Pulmonary artery endothelial cell (primary cell): ENCODE data around the gene ZCCHC7. TPM values are rescaled to one million over a fixed set of nuclear protein-coding genes. Genes with fewer than 3 reads are reported as not detected.

Source experiments
- DNase-seq: peaks from one replicate; pipeline ENCODE4 v3.0.0-alpha.2; 2011; ENCODE audit warnings: low read depth, low spot score
- total RNA-seq: library from RNA; depleted of rRNA; stranded (reverse); fragments of >200 nt; gene quantifications from 2 replicates; pipeline ENCODE4 v1.2.3, GENCODE V29; 2014

Gene ZCCHC7
- total RNA-seq, 1 donor from 2014 or later: 13.8 TPM

- DNase-seq: no peak
Observed at GRCh38 chr9:37405350-37405749, 285.0 kb downstream of the ZCCHC7 start.

- DNase-seq: no peak
Observed at GRCh38 chr9:37405764-37406380, 285.5 kb downstream of the ZCCHC7 start.

GRCh38 chr9:37406603-37407401 lies 286.4 kb downstream of the ZCCHC7 start:
- DNase-seq: no peak

- DNase-seq: no peak
Observed at GRCh38 chr9:37407468-37407867, 287.1 kb downstream of the ZCCHC7 start.

Other genes with a start within 250 kb of the ZCCHC7 start
- not detected in 2 replicates for gene PAX5, start 86.3 kb upstream of the ZCCHC7 start, total RNA-seq